AML-193 (cell line): ENCODE results near the gene AFAP1.

Experiments used
- DNase-seq, 2 experiments: peaks; one replicate each; lab custom pipeline; 2025; lab: John Stamatoyannopoulos, UW

Gene AFAP1

GRCh38 chr4:7820031-7820818 lies 119.4 kb downstream of the AFAP1 start:
- no peak for DNase-seq

GRCh38 chr4:7819446-7819845 lies 120.2 kb downstream of the AFAP1 start:
- DNase-seq: no peak

GRCh38 chr4:7818399-7818911 lies 121.2 kb downstream of the AFAP1 start:
- no peak for DNase-seq

GRCh38 chr4:7817877-7818398 lies 121.7 kb downstream of the AFAP1 start:
- no peak for DNase-seq

- DNase-seq: no peak
Measured at GRCh38 chr4:7816771-7817170, 122.9 kb downstream of the AFAP1 start.

GRCh38 chr4:7815981-7816380 lies 123.7 kb downstream of the AFAP1 start:
- no peak for DNase-seq

DNA sequence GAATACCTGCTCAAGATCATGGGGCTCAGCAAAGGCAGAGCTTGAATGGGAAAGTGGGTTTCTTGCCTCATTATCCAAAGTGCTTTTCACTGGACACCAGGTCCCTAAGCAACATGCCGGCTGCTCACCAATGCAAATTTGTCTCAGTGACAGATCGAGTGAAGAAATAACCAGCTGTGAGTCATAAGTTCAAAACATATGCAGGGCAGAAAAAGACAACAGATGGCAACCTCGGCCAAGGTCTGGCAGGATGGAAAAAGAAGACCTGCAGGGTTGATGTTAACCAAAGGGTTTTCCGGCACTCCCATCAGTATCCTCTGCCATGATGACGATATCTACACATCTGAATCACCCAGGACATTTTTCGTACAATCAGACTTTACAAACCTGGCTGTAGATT lies 124.1 kb downstream of the AFAP1 start:
- no peak for DNase-seq

GRCh38 chr4:7814451-7814850 lies 125.2 kb downstream of the AFAP1 start:
- no peak for DNase-seq

DNA sequence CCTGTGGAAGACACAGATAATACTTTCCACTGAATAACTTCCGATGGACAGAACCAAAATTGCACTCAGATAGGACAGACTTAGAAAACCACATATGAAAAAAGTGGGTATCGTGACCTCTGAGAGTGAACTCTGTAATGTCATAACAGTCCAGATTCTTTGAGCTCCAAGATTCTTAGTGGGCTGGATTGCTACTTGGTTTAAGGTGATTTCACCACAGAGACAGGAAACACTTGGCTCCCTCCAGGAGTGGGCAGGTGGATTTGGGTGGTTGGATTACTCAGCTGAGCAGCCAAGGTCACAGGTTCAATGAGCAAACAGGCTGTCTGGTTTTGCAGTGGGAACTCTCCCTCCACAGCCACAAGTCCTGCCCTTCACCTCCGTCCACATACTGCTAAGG lies 126.0 kb downstream of the AFAP1 start:
- no peak for DNase-seq

GRCh38 chr4:7812921-7813320 lies 126.7 kb downstream of the AFAP1 start:
- DNase-seq: no peak

- no peak for DNase-seq
Measured at GRCh38 chr4:7812231-7812857, 127.3 kb downstream of the AFAP1 start.

GRCh38 chr4:7811536-7812191 lies 128.0 kb downstream of the AFAP1 start:
- no peak for DNase-seq

GRCh38 chr4:7810783-7811535 lies 128.7 kb downstream of the AFAP1 start:
- DNase-seq: no peak

DNA sequence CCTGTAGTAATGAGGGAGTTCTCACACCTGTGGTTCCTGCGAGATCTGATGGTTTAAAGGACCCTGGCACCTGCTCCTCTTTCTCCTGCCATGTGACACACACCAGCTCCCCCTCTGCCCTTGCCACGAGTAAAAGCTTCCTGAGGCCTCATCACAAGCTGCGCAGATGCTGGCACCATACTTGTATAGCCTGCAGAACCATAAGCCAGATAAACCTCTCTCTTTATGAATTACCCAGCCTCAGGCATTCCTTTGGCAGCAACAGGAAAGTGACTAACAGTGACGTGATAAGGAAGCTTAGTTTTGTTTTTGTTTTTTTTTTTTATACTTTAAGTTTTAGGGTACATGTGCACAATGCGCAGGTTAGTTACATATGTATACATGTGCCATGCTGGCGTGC lies 130.9 kb downstream of the AFAP1 start:
- DNase-seq: no peak

GRCh38 chr4:7808181-7808580 lies 131.5 kb downstream of the AFAP1 start:
- DNase-seq: no peak

DNA sequence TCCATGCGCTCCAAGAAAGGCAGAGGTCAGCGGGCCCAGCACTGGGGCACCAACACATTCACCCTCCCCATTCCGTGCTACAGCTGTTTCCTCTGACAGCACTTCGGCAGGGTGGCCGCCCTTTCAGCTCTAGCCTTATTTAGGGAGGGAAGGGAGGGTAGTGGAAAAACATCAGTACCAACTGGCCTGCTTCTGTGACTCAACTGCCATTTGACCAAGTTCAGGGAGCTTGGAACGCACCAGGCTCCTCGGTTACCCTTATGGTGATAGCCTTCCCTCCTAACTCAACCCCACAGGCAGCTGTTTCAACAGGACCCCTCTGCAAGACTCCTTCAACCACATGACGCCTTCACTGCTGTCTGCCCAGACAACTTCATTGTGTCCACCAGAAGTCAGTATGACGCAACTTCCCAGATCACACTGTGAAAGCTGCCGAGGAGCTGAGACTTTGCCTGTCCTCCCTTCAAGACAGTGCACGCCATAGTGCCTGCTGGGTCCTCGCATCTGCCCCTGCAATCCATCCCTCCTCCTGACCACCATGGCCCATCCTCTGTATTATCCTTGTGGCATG lies 132.2 kb downstream of the AFAP1 start:
- no peak for DNase-seq

- no peak for DNase-seq
Measured at GRCh38 chr4:7806338-7807090, 133.1 kb downstream of the AFAP1 start.

DNA sequence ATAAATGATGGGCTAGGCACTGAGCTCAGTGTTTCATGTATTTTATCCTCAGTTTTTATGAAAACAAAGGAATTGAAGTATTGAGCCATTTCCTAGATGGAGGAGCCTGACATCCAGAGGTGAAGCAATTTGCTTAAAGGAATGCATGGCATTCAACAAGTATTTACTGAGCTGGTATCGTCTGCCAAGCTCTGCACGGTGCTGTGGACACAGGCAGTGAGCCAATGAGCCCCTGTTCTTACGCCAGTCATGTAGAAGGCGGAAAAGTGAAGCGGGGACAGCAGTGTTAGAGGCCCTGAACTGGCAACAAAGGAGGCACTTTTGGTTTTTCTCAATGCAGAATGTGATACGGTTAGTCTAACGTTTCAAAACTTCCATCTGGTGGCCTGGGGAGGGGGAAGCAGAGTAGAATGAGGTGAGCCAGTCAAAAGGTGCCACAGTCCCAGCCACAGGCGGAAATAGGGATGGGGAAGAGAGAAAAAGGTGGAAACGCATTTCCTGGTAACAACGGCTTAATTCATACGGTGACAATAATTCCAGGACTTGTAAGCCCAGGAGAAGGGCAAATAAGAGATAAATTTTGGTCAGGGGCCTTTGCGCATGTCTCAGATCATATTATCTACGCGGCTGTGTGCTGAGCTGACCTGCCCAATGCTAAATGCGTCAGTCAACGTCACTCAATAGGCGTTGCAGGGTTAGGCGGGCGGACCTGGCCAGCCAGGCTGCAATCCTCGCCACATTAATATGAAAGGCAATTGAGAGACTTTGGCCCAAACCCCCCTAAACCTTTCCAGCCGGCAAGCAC lies 133.9 kb downstream of the AFAP1 start:
- no peak for DNase-seq

GRCh38 chr4:7804756-7805385 lies 134.8 kb downstream of the AFAP1 start:
- DNase-seq: no peak
